Activated CD8-positive, alpha-beta memory T cell treated with anti-CD3 and anti-CD28 coated beads for 48 hours (primary cell): Measurements from ENCODE around the gene IFITM1.
"Not testable (repeated sequence)": the region's sequence is repeated elsewhere in the genome, so short reads cannot be mapped to it uniquely, and the experiment has no call there.

Experiments
- DNase-seq, 3 experiments: peaks; one replicate each; pipeline ENCODE4 v3.0.0-alpha.2; 2020; ENCODE audit warnings: low read depth in 2 of 3, low spot score in 2 of 3

IFITM1 gene

GRCh38 chr11:293852-294661 lies 19.8 kb upstream of the IFITM1 start:
- DNase-seq, result no peak

GRCh38 chr11:294780-295179 lies 19.1 kb upstream of the IFITM1 start:
- no peak for DNase-seq

- DNase-seq, result no peak
Measured at GRCh38 chr11:295351-296170, 18.3 kb upstream of the IFITM1 start.

- DNase-seq, result no peak
Measured at GRCh38 chr11:296171-297050, 17.4 kb upstream of the IFITM1 start.

- DNase-seq, result no peak
Measured at GRCh38 chr11:297051-297585, 16.7 kb upstream of the IFITM1 start.

GRCh38 chr11:297586-298405 lies 16.0 kb upstream of the IFITM1 start:
- DNase-seq, result no peak

- no peak for DNase-seq
Measured at GRCh38 chr11:298406-299065, 15.3 kb upstream of the IFITM1 start.

- DNase-seq, result no peak
Measured at GRCh38 chr11:299081-299891, 14.6 kb upstream of the IFITM1 start, which contains the start of gene IFITM5. Gene IFITM5, minus strand, starts transcription at chr11:299526. Its CDS starts 36 bp downstream, at chr11:299490.

- DNase-seq, result no peak
Measured at GRCh38 chr11:299951-300735, 13.7 kb upstream of the IFITM1 start.

- DNase-seq, result no peak
Measured at GRCh38 chr11:303363-303762, 10.5 kb upstream of the IFITM1 start.

- DNase-seq, result no peak
Measured at GRCh38 chr11:304061-304506, 9.8 kb upstream of the IFITM1 start.

- DNase-seq, result no peak
Measured at GRCh38 chr11:304915-305843, 8.7 kb upstream of the IFITM1 start.

GRCh38 chr11:305844-306211 lies 8.0 kb upstream of the IFITM1 start:
- DNase-seq, result no peak

- DNase-seq, result no peak
Measured at GRCh38 chr11:306645-307371, 7.0 kb upstream of the IFITM1 start.

GRCh38 chr11:307766-308708 lies 5.8 kb upstream of the IFITM1 start, which contains the start of gene IFITM2:
Gene IFITM2, plus strand, starts transcription at chr11:307816. Its CDS starts 377 bp downstream, at chr11:308193.
- DNase-seq, result not testable (repeated sequence)
